Heart left ventricle (tissue), 16 donors: ENCODE measurements around the gene MAGI2. TPM values are rescaled to one million over a fixed set of nuclear protein-coding genes. Genes with fewer than 3 reads are reported as not detected.

ENCODE experiments used
- ATAC-seq, 4 donors: fragments of 200-7000 bp; cut with Tn5 transposase; one replicate each; pipeline ENCODE4 v1.9.1; 2020 to 2022; ENCODE audit warnings: moderate library complexity in 4 of 4, mild to moderate bottlenecking in 3 of 4, moderate number of reproducible peaks in 1 of 4
- DNase-seq, 5 donors: peaks; one replicate each; pipeline ENCODE4 v3.0.0-alpha.2; 2020
- H3K27ac ChIP-seq, 12 donors: fragments of 200-600 bp; sonication (generic) in 4 of 12; one replicate each; pipeline versions ENCODE4 v1.5.0 to v1.8.0; 2016 to 2022; ENCODE audit warnings: mild to moderate bottlenecking in 2 of 12
- H3K27me3 ChIP-seq, 9 donors: fragments of 200-600 bp; sonication (generic) in 2 of 9; one replicate each; pipeline versions ENCODE4 v1.5.1 to v1.8.0; 2016 to 2022; ENCODE audit warnings: mild to moderate bottlenecking in 3 of 9
- H3K36me3 ChIP-seq, 9 donors: fragments of 200-600 bp; sonication (generic) in 2 of 9; one replicate each; pipeline versions ENCODE4 v1.5.0 to v1.8.0; 2018 to 2022; ENCODE audit warnings: mild to moderate bottlenecking in 2 of 9
- H3K4me1 ChIP-seq, 12 donors: fragments of 200-600 bp; sonication (generic) in 4 of 12; one replicate each; pipeline versions ENCODE4 v1.5.0 to v1.8.0; 2016 to 2022; ENCODE audit warnings: mild to moderate bottlenecking in 3 of 12
- H3K4me3 ChIP-seq, 12 donors: fragments of 200-600 bp; sonication (generic) in 4 of 12; one replicate each; pipeline versions ENCODE4 v1.5.0 to v1.8.0; 2017 to 2022; ENCODE audit warnings: mild to moderate bottlenecking in 9 of 12, moderate library complexity in 4 of 12
- H3K9me3 ChIP-seq, 12 donors: fragments of 200-600 bp; sonication (generic) in 4 of 12; one replicate each; pipeline versions ENCODE4 v1.5.0 to v1.8.0; 2016 to 2022; ENCODE audit warnings: mild to moderate bottlenecking in 1 of 12
- CTCF ChIP-seq, 12 donors: fragments of 200-600 bp; sonication (generic) in 4 of 12; IDR thresholded peaks; one replicate each; pipeline versions ENCODE4 v1.5.0 to v1.8.0; 2018 to 2022; ENCODE audit warnings: antibody characterized with exemption in 12 of 12, mild to moderate bottlenecking in 5 of 12
- POLR2A ChIP-seq, 2 donors: fragments of 450-650 bp; IDR thresholded peaks; one replicate each; pipeline ENCODE4 v1.6.1; 2017; ENCODE audit warnings: antibody characterized with exemption in 2 of 2, mild to moderate bottlenecking in 2 of 2, moderate library complexity in 2 of 2
- WGBS, 4 donors: extraction: QIAGEN DNeasy Blood & Tissue Kit in 2 of 4; methylation state at CpG; one replicate each; pipeline versions ENCODE4 v1.1.5 to v1.1.7; 2013 to 2018; 5-methylcytosine and 5-hydroxymethylcytosine counted together
- intact Hi-C, 10 donors: fragments of 100-400 bp; cut with DNase I; formaldehyde crosslinking; loops; one replicate each; pipeline versions ENCODE4 v1.11.1 to v1.14.2; 2022
- polyA plus RNA-seq, 2 donors: library from polyadenylated mRNA; stranded (reverse); fragments of 200-250 nt; gene quantifications; one replicate each; pipeline ENCODE4 v1.2.3, GENCODE V29; 2013
- total RNA-seq, 9 donors: library from RNA; depleted of rRNA in 2 of 9; stranded (reverse); fragments of >200 nt in 2 of 9; fragmentation: NEBNext Ultra II Directional in 3 of 9; extraction: Animal tissue kit (Norgen Biotek cat#: 25700) in 3 of 9; gene quantifications; one replicate each; pipeline versions ENCODE4 v1.1.0 to v1.2.4, GENCODE V29; 2016 to 2023
- donor health status: ischemic (EF 13 %, LVEDD 7.1; RV severe dilation, severe dysfunction).
- donor health status: healthy with polysubstance abuse.
- donor health status: DM: no; HTN: yes; CAD: no.
- donor health status: DM: no; HTN: no; CAD: no.
- donor health status: ischemic (EF 25% LVEDD 6.9; RV normal size, moderate dysfunction).
- donor health status: ischemic (EF 25% LVEDD 5.7; RV mildly dilated, moderate dysfunction).
- donor health status: healthy.
- donor health status: DM: yes; HTN: yes; CAD: no.
- donor health status: ischemic (EF 35%, LVEDD 5.7; RV mildly dilated, moderate dysfunction).
- donor health status: nonischemic (EF 11% LVEDD 7.7; RV severe dilation, severe dysfunction).
- donor health status: DM: yes; HTN: yes; CAD: no.
- donor health status: PGD.
- donor health status: ischemic (EF 29% LVEDD 5.4; RV normal size, mild dysfunction).
- donor health status: nonischemic (EF 23%, LVEDD 6.1; RV moderate dilation, normal function).

The MAGI2 gene
- total and polyA plus RNA-seq, 11 donors: 1.1 to 6.8 (median 3.8) TPM

DNA sequence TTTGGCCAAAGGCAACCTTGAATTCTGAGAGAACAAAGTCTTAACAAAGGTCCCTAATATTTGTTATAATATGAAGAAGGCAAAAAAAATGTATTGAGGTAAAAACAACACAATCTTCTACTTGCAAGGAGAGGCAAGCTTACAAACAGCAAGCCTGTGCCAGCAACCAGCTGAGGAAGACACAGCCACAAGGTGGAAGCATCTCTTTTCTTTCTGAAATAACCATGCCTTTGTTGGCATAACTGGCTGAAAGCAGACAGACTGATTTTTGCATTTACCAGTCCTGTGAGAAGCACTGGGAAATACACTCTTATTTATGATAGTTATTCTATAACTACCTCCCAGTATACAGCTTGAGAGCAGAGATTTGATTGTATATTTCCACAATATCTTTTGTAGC, 1362.9 kb downstream of the MAGI2 start:
- no peak for TF ChIP-seq POLR2A (IDR thresholded peaks at IDR 0.05)
- no peak for TF ChIP-seq CTCF (IDR thresholded peaks at IDR 0.05)
- Histone ChIP-seq H3K27me3 (no peaks in the 10 kb centered on the region), H3K4me1 (no peaks in the 10 kb centered on the region), H3K27ac (no peak overlapping the region), H3K36me3 (no peaks in the 10 kb centered on the region), H3K9me3 (no peaks in the 10 kb centered on the region), H3K4me3 (no peak overlapping the region)
- intact Hi-C loops: no loop called here
- DNase-seq (no peak), ATAC-seq (no peak)

DNA sequence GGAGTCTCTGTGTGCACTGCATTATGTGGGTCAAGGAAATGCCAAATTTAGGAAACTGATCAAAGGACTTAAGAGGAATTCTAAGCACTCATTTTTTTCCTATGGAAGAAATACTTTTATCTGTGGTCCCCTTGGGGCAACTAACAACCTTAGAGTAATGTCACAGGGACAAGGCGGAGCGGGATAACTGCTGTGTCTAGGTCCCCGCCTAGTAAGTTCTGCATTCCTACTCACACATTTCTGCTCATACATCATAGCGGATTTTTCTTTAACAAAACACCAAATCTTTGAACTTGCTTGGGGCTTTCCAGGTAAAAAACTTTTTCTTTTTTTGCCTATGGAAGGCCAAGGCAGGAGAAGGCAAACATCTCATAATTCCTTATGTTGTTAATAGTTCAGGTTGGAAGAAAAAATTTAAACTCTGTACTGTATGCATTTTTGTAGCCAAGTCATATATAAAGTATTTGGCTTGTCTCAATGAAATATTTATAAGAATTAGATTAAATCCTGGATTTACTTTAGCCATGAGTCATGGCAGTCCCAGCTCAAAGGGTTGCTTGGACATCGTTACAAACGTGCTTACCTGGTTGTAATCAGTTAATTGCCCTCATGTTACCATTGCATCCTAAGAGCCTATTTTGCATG, 1369.9 kb downstream of the MAGI2 start:
- Histone ChIP-seq H3K4me3 (no peak overlapping the region), H3K27ac (no peak overlapping the region), H3K4me1 (no peaks in the 10 kb centered on the region), H3K36me3 (no peaks in the 10 kb centered on the region), H3K9me3 (no peaks in the 10 kb centered on the region), H3K27me3 (no peaks in the 10 kb centered on the region)
- DNase-seq (no peak), ATAC-seq (no peak)
- intact Hi-C loops: no loop called here
- TF ChIP-seq CTCF (IDR thresholded peaks at IDR 0.05): no peak
- TF ChIP-seq POLR2A (IDR thresholded peaks at IDR 0.05): no peak
- WGBS, 4 donors: 84 to 96% (median 93%) methylated on average over 6 of the region's 6 CpGs

GRCh38 chr7:78082556-78082955, 1370.9 kb downstream of the MAGI2 start:
- H3K9me3 ChIP-seq: no peaks in the 10 kb centered on the region
- no peak for ATAC-seq
- intact Hi-C loops: no loop called here
- 74 to 83% (median 79%) methylated on average over 5 of the region's 5 CpGs for WGBS, 4 donors
- H3K4me1 ChIP-seq: no peaks in the 10 kb centered on the region
- no peaks in the 10 kb centered on the region for H3K36me3 ChIP-seq
- TF ChIP-seq CTCF (IDR thresholded peaks at IDR 0.05) (no peak), POLR2A (IDR thresholded peaks at IDR 0.05) (no peak)
- H3K27ac ChIP-seq: no peak overlapping the region
- no peak for DNase-seq
- H3K27me3 ChIP-seq: no peaks in the 10 kb centered on the region
- H3K4me3 ChIP-seq: no peak overlapping the region

GRCh38 chr7:78081888-78082287, 1371.6 kb downstream of the MAGI2 start:
- no peaks in the 10 kb centered on the region for H3K36me3 ChIP-seq

More at GRCh38 chr7:78081888-78082287, 1371.6 kb downstream of the MAGI2 start:
- DNase-seq (no peak), ATAC-seq (no peak)
- intact Hi-C loops: no loop called here
- no peaks in the 10 kb centered on the region for H3K9me3 ChIP-seq
- H3K27me3 ChIP-seq: no peaks in the 10 kb centered on the region
- no peak overlapping the region for H3K27ac ChIP-seq
- H3K4me1 ChIP-seq: no peaks in the 10 kb centered on the region
- no peak overlapping the region for H3K4me3 ChIP-seq
- WGBS, 4 donors: 77 to 89% (median 82%) methylated on average over 4 of the region's 4 CpGs
- no peak for TF ChIP-seq POLR2A (IDR thresholded peaks at IDR 0.05)
- no peak for TF ChIP-seq CTCF (IDR thresholded peaks at IDR 0.05)
